GM23338 (cell line): ENCODE measurements around the gene PPP2CA.

Experiments used
- EZH2 ChIP-seq: fragments of 200-600 bp; sonication (generic); IDR thresholded peaks from one replicate; pipeline ENCODE4 v1.8.0; 2017; ENCODE audit warnings: antibody characterized with exemption, mild to moderate bottlenecking, low read depth; ENCODE audit not compliant: unreplicated experiment
- EZH2phosphoT487 ChIP-seq: fragments of 200-600 bp; sonication (generic); IDR thresholded peaks from one replicate; pipeline ENCODE4 v1.8.1; 2018; ENCODE audit warnings: antibody characterized with exemption; ENCODE audit not compliant: unreplicated experiment
- POLR2AphosphoS5 ChIP-seq: IDR thresholded peaks from 2 replicates; pipeline ENCODE4 v1.6.1; 2016; ENCODE audit warnings: antibody characterized with exemption, low read depth
- TF ChIP-seq, protein P1 (sequence below), 2 experiments: fragments of 200-600 bp in 1 of 2; sonication (generic) in 1 of 2; conservative IDR thresholded peaks; 2 replicates each; pipeline versions ENCODE4 v1.5.1 to v1.6.1; 2016 to 2017; ENCODE audit warnings: antibody characterized with exemption in 2 of 2, low read depth in 2 of 2, mild to moderate bottlenecking in 2 of 2, moderate library complexity in 1 of 2

DNA sequence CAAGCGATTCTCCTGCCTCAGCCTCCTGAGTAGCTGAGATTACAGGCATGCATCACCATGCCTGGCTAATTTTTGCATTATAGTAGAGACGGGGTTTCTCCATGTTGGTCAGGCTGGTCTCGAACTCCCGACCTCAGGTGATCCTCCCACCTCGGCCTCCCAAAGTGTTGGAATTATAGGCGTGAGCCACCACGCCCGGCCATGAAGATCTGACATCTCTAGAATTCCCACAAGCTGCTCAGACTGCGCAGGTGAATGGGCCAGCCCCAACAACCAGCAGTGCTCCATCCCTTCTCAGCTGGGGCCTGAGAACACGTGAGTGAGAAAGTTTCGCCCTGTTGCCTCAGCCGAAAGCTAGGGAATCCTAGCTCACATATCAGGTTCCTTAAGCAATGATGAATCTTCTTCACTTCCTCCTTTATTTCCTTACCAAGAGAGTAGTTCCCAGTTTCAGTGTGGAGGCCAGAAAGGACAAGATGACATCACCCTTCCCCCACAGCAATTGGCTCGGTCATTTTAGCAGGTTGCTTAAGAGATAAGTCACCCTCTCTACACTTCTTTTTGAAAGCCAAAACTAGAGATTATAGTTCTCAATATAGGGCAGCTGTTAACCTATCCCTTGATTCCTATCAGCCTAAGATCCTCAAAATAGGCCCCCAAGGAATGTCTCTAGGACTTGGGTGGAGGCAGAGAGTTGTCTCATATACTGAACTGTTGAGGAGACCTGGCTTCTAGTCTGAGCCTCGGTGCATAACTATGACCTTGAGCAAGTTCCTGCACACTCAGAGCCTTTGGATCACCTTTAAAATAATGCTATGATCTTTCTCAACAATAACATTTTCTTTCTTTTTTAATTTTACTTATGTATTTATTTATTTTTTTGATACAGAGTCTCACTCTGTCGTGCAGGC is 23.9 kb upstream of the PPP2CA start:
- TF ChIP-seq, protein P1, sequence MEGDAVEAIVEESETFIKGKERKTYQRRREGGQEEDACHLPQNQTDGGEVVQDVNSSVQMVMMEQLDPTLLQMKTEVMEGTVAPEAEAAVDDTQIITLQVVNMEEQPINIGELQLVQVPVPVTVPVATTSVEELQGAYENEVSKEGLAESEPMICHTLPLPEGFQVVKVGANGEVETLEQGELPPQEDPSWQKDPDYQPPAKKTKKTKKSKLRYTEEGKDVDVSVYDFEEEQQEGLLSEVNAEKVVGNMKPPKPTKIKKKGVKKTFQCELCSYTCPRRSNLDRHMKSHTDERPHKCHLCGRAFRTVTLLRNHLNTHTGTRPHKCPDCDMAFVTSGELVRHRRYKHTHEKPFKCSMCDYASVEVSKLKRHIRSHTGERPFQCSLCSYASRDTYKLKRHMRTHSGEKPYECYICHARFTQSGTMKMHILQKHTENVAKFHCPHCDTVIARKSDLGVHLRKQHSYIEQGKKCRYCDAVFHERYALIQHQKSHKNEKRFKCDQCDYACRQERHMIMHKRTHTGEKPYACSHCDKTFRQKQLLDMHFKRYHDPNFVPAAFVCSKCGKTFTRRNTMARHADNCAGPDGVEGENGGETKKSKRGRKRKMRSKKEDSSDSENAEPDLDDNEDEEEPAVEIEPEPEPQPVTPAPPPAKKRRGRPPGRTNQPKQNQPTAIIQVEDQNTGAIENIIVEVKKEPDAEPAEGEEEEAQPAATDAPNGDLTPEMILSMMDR (conservative IDR thresholded peaks at IDR 0.05; ENCODE audit: low read depth in 2 of 2) = no peak
- TF ChIP-seq EZH2 (no peak), POLR2AphosphoS5 (no peak), EZH2phosphoT487 (no peak)
